ENCODE results near the gene PGM1.

Gene PGM1

GRCh38 chr1:63671514-63671913 lies 78.3 kb downstream of the PGM1 start:
- TF ChIP-seq FOXP2 (optimal IDR thresholded peaks at IDR 0.05; ENCODE audit: borderline replicate concordance, extremely low read depth, extremely low read length, insufficient read depth) (no peak), SIN3A (IDR thresholded peaks at IDR 0.05; ENCODE audit: borderline replicate concordance, insufficient read depth, low read length) (no peak), POLR2AphosphoS5 (IDR thresholded peaks at IDR 0.05; ENCODE audit: low read depth, low read length) (no peak), REST (IDR thresholded peaks at IDR 0.05; ENCODE audit: insufficient read depth in 1 of 2, low read depth in 2 of 2, low read length in 2 of 2) (no peak), TAF1 (IDR thresholded peaks at IDR 0.05; ENCODE audit: borderline replicate concordance, insufficient read depth, low read length) (no peak)

- TF ChIP-seq TAF1 (IDR thresholded peaks at IDR 0.05; ENCODE audit: borderline replicate concordance, insufficient read depth, low read length): no peak
- no peak for TF ChIP-seq REST (IDR thresholded peaks at IDR 0.05; ENCODE audit: insufficient read depth in 1 of 2, low read depth in 2 of 2, low read length in 2 of 2)
- TF ChIP-seq SIN3A (IDR thresholded peaks at IDR 0.05; ENCODE audit: borderline replicate concordance, insufficient read depth, low read length): no peak
- no peak for TF ChIP-seq POLR2AphosphoS5 (IDR thresholded peaks at IDR 0.05; ENCODE audit: low read depth, low read length)
- TF ChIP-seq FOXP2 (optimal IDR thresholded peaks at IDR 0.05; ENCODE audit: borderline replicate concordance, extremely low read depth, extremely low read length, insufficient read depth): no peak
Observed at GRCh38 chr1:63674238-63674864, 81.1 kb downstream of the PGM1 start.

DNA sequence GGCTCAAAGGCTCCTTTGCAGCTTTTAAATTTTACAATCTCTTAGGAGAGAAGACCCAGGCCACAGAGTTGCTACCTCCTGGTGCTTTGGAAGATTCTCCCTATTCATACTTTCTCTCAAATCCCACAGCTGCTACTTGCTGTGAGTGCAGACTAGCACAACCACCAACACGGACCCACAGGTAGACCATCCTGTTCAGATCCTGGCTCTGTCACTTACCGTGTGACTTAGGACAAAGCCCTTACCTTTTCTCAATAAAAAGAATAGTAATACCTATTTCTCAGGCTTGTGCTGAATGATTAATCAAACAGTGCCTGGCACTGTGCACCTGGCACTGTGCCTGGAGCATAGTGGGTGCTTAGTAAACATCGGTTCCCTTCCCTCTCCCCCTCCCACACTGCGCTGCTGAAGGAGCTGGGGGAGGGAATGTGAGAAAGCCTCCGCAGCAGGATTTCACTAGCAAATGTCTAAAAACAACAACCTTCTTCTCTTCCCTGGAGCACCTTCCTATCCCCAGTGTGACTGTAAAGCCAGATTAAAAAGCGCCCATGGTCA lies 81.7 kb downstream of the PGM1 start:
- TF ChIP-seq FOXP2 (optimal IDR thresholded peaks at IDR 0.05; ENCODE audit: borderline replicate concordance, extremely low read depth, extremely low read length, insufficient read depth): no peak
- TF ChIP-seq SIN3A (IDR thresholded peaks at IDR 0.05; ENCODE audit: borderline replicate concordance, insufficient read depth, low read length): no peak
- no peak for TF ChIP-seq TAF1 (IDR thresholded peaks at IDR 0.05; ENCODE audit: borderline replicate concordance, insufficient read depth, low read length)
- TF ChIP-seq POLR2AphosphoS5 (IDR thresholded peaks at IDR 0.05; ENCODE audit: low read depth, low read length): no peak
- TF ChIP-seq REST (IDR thresholded peaks at IDR 0.05; ENCODE audit: insufficient read depth in 1 of 2, low read depth in 2 of 2, low read length in 2 of 2): no peak

GRCh38 chr1:63675420-63675931 lies 82.3 kb downstream of the PGM1 start:
- TF ChIP-seq SIN3A (IDR thresholded peaks at IDR 0.05; ENCODE audit: borderline replicate concordance, insufficient read depth, low read length) (no peak), FOXP2 (optimal IDR thresholded peaks at IDR 0.05; ENCODE audit: borderline replicate concordance, extremely low read depth, extremely low read length, insufficient read depth) (no peak), TAF1 (IDR thresholded peaks at IDR 0.05; ENCODE audit: borderline replicate concordance, insufficient read depth, low read length) (no peak), REST (IDR thresholded peaks at IDR 0.05; ENCODE audit: insufficient read depth in 1 of 2, low read depth in 2 of 2, low read length in 2 of 2) (no peak), POLR2AphosphoS5 (IDR thresholded peaks at IDR 0.05; ENCODE audit: low read depth, low read length) (no peak)
